Activated naive CD8-positive, alpha-beta T cell treated with anti-CD3 and anti-CD28 coated beads, Interleukin-2, amount 50 U/mL, for 24 hours (primary cell): ENCODE data around the gene GPN2.

Experiments
- ATAC-seq: fragments of 150-1000 bp; cut with Tn5 transposase; one replicate; pipeline ENCODE4 v1.10.0; 2021
- DNase-seq: peaks from one replicate; pipeline ENCODE4 v3.0.0; 2021
- H3K27ac Mint-ChIP-seq: one replicate; pipeline ENCODE4 v1.8.0; 2021; ENCODE audit warnings: mild to moderate bottlenecking, mixed read lengths
- H3K27me3 Mint-ChIP-seq: one replicate; pipeline ENCODE4 v1.8.0; 2021; ENCODE audit warnings: mixed read lengths
- H3K36me3 Mint-ChIP-seq: one replicate; pipeline ENCODE4 v1.8.0; 2021; ENCODE audit warnings: low read depth, mixed read lengths
- H3K4me1 Mint-ChIP-seq: one replicate; pipeline ENCODE4 v1.8.0; 2021; ENCODE audit warnings: mixed read lengths
- H3K4me3 Mint-ChIP-seq: one replicate; pipeline ENCODE4 v1.8.0; 2021; ENCODE audit warnings: mild to moderate bottlenecking, moderate library complexity, mixed read lengths
- H3K9me3 Mint-ChIP-seq: one replicate; pipeline ENCODE4 v1.8.0; 2021; ENCODE audit warnings: mixed read lengths

The GPN2 gene

DNA sequence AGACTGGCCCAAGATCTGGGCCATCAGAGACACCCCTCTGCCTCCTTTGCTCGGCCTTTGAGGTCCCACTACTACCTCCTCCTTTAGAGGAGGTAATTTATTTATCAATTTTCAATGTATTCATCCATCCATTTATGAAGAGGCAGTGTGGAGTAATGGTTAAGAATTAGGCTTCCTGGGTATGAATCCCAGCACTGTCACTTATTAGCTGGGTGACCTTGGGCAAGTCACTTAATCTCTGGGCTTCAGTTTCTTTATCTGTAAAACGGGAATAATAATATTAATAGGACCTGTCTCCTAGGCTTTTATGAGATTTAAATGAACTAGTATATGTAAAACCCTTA is 22.0 kb upstream of the GPN2 start:
- no peaks in the 10 kb centered on the region for H3K36me3 Mint-ChIP-seq
- H3K27me3 Mint-ChIP-seq: no peaks in the 10 kb centered on the region
- DNase-seq (no peak), ATAC-seq (no peak)
- no peak overlapping the region for H3K4me3 Mint-ChIP-seq
- no peak overlapping the region for H3K27ac Mint-ChIP-seq
- no peaks in the 10 kb centered on the region for H3K9me3 Mint-ChIP-seq
- no peaks in the 10 kb centered on the region for H3K4me1 Mint-ChIP-seq

DNA sequence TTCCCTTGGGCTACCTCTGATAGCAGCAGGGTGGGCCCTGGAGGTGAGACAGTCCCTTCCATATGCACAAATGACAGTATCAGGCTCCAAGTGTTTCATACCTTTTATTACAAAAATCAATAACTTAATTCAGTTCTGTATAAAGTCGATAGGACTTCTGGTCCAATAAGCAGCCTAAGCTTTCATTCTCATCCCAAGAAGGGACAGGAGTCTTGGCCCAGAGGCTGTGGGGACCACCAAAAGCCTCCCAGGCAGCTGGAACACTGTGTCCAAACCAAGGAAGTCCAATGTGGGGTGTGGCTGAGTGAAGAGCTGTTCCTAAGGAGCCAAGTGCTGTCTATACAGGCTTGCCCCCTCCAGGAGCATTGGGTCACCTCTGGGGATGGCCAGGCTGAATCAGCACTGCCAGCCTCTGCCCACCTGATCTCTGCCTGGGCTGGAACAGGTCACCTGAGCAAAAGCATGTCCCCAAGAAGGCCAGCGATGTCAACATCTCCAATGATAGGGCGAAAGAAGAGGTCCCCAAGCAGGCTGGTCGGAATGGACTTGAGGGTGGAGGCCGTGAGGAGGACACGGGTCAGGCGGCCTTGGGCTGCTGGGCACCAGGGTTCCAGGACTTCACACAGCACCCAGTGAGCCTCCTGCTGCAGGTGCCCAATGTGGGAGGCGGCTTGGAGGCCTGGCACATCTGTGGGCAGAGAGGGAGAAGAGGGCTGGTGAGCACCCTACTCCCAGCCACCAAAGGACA is 21.5 kb upstream of the GPN2 start:
- Mint-ChIP-seq H3K36me3 (no peaks in the 10 kb centered on the region), H3K27ac (no peak overlapping the region), H3K4me1 (no peaks in the 10 kb centered on the region), H3K9me3 (no peaks in the 10 kb centered on the region), H3K27me3 (no peaks in the 10 kb centered on the region), H3K4me3 (no peak overlapping the region)
- ATAC-seq: no peak
- DNase-seq: no peak

DNA sequence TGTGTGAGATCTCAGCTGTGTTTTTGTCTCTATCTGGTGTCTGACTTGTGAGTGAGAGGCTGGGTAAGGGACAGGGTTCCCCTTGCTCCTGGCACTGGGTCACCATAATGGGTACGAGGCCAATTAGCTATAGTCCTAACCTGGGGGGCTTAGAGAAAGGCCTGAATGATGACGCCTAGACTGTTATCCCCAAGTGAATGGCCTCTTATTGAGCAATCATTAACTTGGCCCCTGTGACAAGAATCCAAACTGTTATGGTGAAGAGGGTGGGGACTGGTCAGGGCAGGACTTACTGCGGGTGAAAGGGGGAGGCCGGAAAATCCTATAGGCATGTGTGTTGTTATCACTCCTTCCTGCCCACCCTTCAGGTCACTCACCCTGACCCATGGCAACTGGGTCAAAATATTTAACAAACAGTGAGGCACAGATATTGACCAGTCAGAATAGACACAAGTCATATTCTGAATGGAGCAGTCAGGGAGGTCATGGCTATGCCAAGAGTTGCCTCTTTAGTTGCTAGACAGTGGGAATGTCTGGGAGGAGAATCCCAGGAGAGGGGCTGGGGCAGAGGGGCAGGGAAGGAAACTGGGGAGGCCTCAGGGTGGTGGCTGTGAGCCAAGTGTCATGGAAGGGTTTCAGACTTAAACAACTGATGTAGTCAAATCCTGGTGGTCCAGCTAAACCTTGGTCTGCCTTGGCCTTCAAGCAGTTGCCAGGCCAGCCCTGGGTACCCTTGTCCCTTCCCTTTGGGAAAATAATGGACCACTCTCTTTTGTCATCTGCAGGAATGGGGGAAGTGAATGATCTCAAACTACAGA is 20.5 kb upstream of the GPN2 start:
- Mint-ChIP-seq H3K9me3 (no peaks in the 10 kb centered on the region), H3K27me3 (no peaks in the 10 kb centered on the region), H3K27ac (no peak overlapping the region), H3K4me1 (no peaks in the 10 kb centered on the region), H3K4me3 (no peak overlapping the region), H3K36me3 (no peaks in the 10 kb centered on the region)
- ATAC-seq: no peak
- DNase-seq: no peak

DNA sequence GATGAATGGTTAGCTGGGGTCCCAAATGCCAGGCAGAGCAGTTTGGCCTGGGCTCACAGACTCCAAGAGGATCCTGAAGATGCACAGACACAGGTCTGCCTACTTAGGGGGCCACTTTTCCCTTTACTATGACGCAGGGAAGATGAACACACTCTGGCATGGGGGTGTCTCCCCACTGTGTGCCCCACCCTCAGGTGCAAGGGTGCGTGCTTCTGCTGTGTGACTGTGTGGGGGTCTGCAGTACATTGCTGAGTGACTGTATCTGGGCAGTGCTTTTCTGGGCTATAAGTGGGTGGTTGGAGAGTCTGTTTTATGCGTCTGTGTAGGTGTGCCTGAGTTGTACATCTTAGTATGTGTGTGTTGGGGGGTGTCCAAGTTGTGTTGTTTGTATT is 19.9 kb upstream of the GPN2 start:
- Mint-ChIP-seq H3K27me3 (no peaks in the 10 kb centered on the region), H3K9me3 (no peaks in the 10 kb centered on the region), H3K36me3 (no peaks in the 10 kb centered on the region), H3K4me1 (no peaks in the 10 kb centered on the region), H3K27ac (no peak overlapping the region), H3K4me3 (no peak overlapping the region)
- DNase-seq (no peak), ATAC-seq (no peak)

DNA sequence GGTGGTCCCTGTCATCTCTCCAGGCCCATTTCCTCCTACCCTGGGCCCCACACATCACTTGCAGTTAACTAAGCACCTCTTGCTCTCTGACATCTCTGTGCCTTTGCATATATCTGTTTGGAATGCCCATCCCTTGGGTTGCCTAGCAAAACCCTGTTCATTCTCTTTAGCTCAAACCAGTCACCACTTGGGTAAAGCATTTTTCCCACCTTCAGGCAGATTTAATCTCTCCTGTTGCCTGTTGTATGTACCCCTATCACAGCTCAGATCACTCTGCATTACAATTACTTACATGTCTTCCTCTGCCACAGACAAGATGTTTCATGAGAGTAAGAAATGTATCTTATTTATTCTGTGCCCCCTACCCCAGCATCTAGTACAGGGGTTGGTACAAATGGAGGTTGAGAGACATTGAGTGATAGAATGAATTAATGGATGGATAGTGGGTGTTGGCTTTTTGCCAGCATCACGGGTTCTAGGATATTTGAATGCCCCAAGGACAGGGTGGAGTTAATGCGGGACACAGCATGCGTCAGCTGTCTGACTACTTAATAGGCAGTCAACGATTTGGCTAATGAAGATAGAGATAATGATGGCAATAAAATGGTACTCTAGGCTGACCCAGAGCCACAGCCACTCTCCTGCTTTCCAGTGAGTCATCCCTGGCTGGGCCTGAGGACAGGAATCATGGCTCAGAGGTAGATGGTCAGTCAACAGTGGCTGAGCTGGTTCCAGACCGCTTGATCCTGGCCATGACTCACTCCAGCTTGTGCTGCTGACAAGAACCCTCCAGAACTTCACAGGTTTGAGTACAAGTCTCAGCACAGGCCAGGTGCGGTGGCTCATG is 17.2 kb upstream of the GPN2 start:
- no peak overlapping the region for H3K4me3 Mint-ChIP-seq
- H3K4me1 Mint-ChIP-seq: no peaks in the 10 kb centered on the region
- no peak overlapping the region for H3K27ac Mint-ChIP-seq
- H3K27me3 Mint-ChIP-seq: no peaks in the 10 kb centered on the region
- ATAC-seq (no peak), DNase-seq (no peak)
- no peaks in the 10 kb centered on the region for H3K9me3 Mint-ChIP-seq
- H3K36me3 Mint-ChIP-seq: no peaks in the 10 kb centered on the region

DNA sequence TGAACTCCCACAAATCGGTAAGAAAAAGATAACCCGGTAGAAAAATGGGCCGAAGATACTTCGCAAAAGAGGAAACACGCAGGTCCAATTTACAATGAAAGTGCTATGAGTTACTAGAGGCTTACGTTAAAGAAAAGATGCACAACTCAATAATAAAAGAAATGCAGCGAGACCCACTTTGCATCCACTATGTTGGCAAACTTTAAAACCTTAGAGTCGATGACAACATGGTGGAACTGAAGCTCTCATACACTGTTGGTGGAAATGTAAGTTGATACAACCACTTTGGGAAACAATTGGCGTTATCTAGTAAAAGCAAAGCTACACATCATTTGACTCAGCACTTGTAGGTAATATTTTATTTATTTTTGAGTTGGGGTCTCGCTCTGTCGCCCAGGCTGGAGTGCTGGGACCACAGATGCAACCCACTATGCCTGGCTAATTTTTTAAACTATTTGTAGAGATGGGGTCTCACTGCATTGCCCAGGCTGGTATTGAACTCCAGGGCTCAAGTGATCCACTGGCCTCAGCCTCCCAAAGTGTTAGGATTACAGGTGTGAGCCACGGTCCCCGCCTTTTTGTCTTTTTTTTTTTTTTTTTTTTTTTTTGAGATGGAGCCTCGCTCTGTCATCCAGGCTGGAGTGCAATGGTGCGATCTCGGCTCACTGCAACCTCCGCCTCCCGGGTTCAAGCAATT is 10.9 kb upstream of the GPN2 start:
- Mint-ChIP-seq H3K36me3 (peaks cover 8% of the 10 kb centered on the region), H3K27me3 (no peaks in the 10 kb centered on the region), H3K9me3 (no peaks in the 10 kb centered on the region), H3K4me3 (peak overlapping the region; percentile 93), H3K4me1 (peaks cover 29% of the 10 kb centered on the region), H3K27ac (peak overlapping the region; percentile 98)
- DNase-seq (no peak), ATAC-seq (no peak)

DNA sequence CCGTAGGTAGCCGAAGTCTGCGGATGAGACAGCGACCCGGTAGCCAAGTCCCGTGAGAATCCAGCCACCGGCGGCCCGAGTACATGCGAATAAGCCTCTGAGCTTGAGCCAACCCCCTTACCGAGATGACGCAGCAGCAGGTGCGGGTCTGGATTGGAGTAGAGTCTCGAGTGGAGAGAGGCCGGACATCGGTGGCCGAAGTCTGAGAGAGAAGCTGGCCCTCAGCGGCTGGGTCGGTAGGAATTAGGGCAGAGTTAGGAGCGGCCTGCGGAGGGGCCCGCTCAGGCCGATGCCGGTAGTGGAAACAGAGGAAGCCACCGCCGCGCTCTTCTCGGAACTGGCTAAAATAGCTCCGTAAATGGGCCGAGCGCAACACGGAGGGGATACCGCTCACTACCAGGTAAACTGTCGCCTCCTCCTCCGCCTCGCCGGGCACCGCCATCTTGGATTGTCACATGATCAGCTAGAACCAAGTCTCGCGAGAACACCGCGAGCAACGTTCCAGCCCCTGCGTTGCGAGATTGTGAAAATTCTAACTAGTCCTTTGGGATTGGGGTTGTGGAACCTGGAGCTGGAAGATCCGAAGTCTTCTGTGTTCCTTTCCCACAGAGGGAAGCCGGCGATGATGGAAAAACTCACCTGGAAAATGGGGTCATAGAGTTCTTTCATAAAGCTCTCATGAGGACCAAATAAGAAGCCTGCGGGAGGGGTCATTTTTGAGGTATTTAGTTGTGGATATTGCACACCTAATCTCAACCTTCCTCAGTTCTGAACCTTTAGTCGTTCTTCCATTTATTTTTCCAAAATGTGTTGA is 10.1 kb upstream of the GPN2 start, which contains the start of gene GPATCH3:
TSS of gene GPATCH3 (minus strand) at position 467 of the 814 bp plus-strand sequence. CDS start at position 442, 25 bp downstream.
- Mint-ChIP-seq H3K27ac (peak within 1 kb of the TSS; percentile 98), H3K27me3 (no peaks in the 10 kb centered on the region), H3K4me1 (peaks cover 29% of the 10 kb centered on the region), H3K9me3 (no peaks in the 10 kb centered on the region), H3K36me3 (peaks cover 11% of the 10 kb centered on the region), H3K4me3 (peak within 1 kb of the TSS; percentile 93)
- DNase-seq (peak; percentile 87), ATAC-seq (peak; percentile 89)

DNA sequence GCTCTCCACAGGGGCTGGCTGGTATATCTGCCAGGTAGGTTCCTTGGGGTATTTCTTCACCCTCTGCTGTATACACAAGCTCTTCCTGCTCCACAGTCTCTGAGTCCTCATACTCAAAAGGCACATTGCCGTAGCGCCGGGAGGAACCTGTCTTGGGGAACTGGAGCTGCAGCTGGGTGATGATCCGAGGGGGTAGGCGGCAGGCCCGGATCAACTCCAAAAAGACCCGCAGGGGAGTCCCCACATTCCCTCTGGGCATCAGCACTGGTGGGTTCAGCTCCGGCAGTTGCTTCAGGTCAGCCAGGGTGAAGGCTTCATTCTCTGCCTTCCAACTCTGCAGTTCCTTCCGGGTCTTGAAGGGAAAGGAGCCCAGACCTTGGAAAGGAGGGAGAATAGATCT is 7.3 kb upstream of the GPN2 start:
- Mint-ChIP-seq H3K4me3 (no peak overlapping the region), H3K36me3 (peaks cover 20% of the 10 kb centered on the region), H3K4me1 (peaks cover 29% of the 10 kb centered on the region), H3K27ac (no peak overlapping the region), H3K27me3 (no peaks in the 10 kb centered on the region), H3K9me3 (no peaks in the 10 kb centered on the region)
- DNase-seq: no peak
- no peak for ATAC-seq

DNA sequence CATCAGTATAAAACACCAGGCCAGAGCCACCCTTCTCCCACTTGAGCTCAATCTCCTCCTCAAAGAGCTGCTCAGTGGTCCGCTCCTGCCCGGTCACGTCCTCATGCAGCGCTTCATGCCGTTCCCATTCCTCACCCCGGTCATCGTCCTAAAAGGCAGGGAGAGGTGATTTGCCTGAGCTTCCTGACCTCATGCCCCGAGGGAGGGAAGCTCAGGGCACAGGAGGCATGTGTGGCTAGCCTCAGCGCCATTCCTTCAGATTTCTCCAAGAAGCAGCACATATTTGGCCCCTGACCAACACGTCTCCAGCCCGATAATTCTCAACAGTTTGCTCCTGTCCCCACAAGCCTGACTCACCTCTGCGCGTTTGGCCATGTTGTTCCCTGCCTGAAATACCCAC is 4.2 kb upstream of the GPN2 start:
- H3K9me3 Mint-ChIP-seq: no peaks in the 10 kb centered on the region
- H3K27ac Mint-ChIP-seq: no peak overlapping the region
- no peaks in the 10 kb centered on the region for H3K27me3 Mint-ChIP-seq
- ATAC-seq: no peak
- peaks cover 27% of the 10 kb centered on the region for H3K36me3 Mint-ChIP-seq
- no peak for DNase-seq
- peaks cover 22% of the 10 kb centered on the region for H3K4me1 Mint-ChIP-seq
- H3K4me3 Mint-ChIP-seq: no peak overlapping the region

DNA sequence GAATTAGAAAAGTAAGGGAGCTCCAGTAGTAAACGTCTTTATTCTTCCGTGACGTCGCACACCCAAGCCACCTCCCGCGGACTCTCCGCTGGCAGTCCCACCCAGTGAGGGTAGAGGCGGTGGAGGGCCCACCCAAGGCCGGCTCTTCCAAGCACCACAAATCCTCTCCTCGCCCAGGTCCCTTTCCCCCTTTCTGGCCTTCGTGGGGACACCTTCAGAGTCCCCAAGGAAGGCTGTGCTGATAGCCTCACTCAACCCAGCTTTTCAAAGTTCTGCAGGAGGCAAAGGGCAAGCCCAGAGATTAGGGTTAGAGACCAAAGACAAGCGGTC is 349 bp upstream of the GPN2 start:
- H3K36me3 Mint-ChIP-seq: peaks cover 40% of the 10 kb centered on the region
- DNase-seq (no peak), ATAC-seq (peak; percentile 37)

DNA sequence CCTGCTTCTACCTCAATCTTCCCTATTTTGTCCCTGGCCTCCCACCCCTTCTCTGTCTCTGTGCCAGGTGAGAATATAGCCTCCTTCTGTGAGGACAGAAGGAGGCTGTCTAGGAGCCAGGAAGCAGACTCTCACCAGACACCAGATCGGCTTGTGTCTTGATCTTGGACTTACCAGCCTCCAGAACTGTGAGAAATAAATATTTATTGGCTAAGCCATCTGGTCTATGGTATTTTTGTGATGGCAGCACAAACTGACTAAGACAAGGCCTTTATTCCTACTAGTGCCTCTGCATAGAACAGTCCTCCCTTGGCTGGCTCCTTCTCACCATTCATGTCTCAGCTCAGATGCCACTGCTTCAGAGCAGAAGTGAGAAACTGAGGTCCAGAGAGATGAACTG is 1.9 kb downstream of the GPN2 start:
- Mint-ChIP-seq H3K4me3 (peak overlapping the region; percentile 97), H3K36me3 (peaks cover 51% of the 10 kb centered on the region), H3K27ac (peak overlapping the region; percentile 95), H3K9me3 (no peaks in the 10 kb centered on the region), H3K27me3 (no peaks in the 10 kb centered on the region), H3K4me1 (peaks cover 31% of the 10 kb centered on the region)
- DNase-seq (no peak), ATAC-seq (no peak)

More for the DNA sequence above, 349 bp upstream of the GPN2 start:
- H3K27ac Mint-ChIP-seq: peak overlapping the region; percentile 95
- no peaks in the 10 kb centered on the region for H3K27me3 Mint-ChIP-seq
- H3K4me3 Mint-ChIP-seq: peak overlapping the region; percentile 97
- H3K4me1 Mint-ChIP-seq: peaks cover 27% of the 10 kb centered on the region
- no peaks in the 10 kb centered on the region for H3K9me3 Mint-ChIP-seq

DNA sequence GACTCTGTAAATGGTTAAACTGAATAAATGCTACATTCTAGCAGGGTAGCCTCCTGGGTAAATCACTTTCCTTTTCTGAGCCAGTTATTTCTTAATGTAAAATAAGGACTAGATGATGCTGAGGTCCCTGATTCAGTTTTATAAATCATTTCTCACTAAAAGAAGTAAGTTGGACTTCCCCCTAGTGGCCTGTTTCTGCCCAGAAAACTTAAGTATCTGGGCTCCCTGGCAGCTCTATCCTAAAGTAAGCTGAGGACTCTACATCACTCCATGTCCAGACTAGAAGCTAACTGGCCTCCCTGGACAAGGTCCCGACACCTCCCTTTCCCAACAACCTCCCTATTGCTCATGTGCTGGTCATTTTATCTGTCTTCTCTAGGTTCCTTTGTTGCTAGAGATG is 3.0 kb downstream of the GPN2 start:
- ATAC-seq: no peak
- no peak for DNase-seq
- peak overlapping the region; percentile 23 for H3K27ac Mint-ChIP-seq
- H3K36me3 Mint-ChIP-seq: peaks cover 56% of the 10 kb centered on the region
- no peaks in the 10 kb centered on the region for H3K27me3 Mint-ChIP-seq
- peak overlapping the region; percentile 38 for H3K4me3 Mint-ChIP-seq
- no peaks in the 10 kb centered on the region for H3K9me3 Mint-ChIP-seq
- H3K4me1 Mint-ChIP-seq: peaks cover 31% of the 10 kb centered on the region

DNA sequence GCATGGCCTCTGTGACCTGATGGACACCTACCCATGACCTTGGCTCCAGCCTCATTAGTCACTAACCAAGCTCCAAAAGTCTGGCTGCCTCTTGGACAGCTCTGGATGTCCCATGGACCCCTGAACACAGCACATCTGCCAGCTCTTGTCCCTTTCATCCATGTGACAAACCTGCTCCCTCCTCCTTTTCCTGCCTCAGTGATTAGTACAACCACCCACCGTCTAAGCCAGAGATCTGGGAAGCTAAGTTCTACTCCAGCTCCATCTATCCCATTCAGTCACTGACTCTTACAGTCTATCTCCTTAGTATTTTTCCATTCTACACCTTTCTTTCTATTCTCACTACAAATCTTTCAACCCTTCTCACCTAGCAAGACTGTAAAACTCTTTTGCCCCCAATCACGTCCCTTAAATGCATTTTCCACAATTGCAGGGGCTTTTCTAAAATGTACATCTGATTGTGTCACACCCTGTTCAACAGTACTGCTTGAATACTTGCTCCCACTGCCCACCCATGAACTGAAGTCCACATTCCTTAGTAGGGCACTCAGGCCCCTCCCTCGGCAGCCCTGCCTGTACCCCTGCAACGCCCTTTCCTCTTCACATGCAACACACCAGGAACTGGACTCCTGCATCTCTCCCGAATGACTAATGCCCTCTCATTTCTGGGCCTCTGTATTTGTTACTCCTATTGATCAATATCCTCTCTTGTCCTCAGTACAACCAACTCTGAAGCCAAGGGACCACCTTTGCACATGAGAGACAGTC is 7.2 kb downstream of the GPN2 start:
- Mint-ChIP-seq H3K36me3 (peaks cover 49% of the 10 kb centered on the region), H3K4me3 (no peak overlapping the region), H3K27me3 (no peaks in the 10 kb centered on the region), H3K27ac (no peak overlapping the region), H3K4me1 (peaks cover 7% of the 10 kb centered on the region), H3K9me3 (no peaks in the 10 kb centered on the region)
- DNase-seq (no peak), ATAC-seq (no peak)
